Jurkat, Clone E6-1 (cell line): Measurements from ENCODE around the gene FAM236B. TPM values are rescaled to one million over a fixed set of nuclear protein-coding genes. Genes with fewer than 3 reads are reported as not detected.
"Not testable (repeated sequence)": the region's sequence is repeated elsewhere in the genome, so short reads cannot be mapped to it uniquely, and the experiment has no call there.

Source experiments
- DNase-seq: peaks from one replicate; pipeline ENCODE4 v3.0.0-alpha.2; 2011; ENCODE audit warnings: low read depth, low spot score
- H3K4me3 ChIP-seq: 2 replicates; pipeline ENCODE4 v1.5.1; 2011; ENCODE audit warnings: mild to moderate bottlenecking, low read length, control low read depth, moderate library complexity
- polyA plus RNA-seq: library from polyadenylated mRNA; unstranded; fragments of >200 nt; gene quantifications from one replicate; pipeline ENCODE4 v1.2.1, GENCODE V29; 2012; ENCODE audit warnings: missing spikeins; ENCODE audit not compliant: insufficient read length, insufficient read depth

The FAM236B gene
- polyA plus RNA-seq, result not detected

GRCh38 chrX:72782560-72782959, at the start of gene FAM236B:
TSS of gene FAM236B (minus strand) at chrX:72782660. CDS start at chrX:72782560, 100 bp downstream.
- not testable (repeated sequence) for DNase-seq, H3K4me3 ChIP-seq

- not testable (repeated sequence) for DNase-seq, H3K4me3 ChIP-seq
Measured at GRCh38 chrX:72830701-72831100, 48.2 kb upstream of the FAM236B start.

- H3K4me3 ChIP-seq, DNase-seq: not testable (repeated sequence)
Measured at GRCh38 chrX:72808110-72808509, 25.6 kb upstream of the FAM236B start, which contains the start of gene FAM236D. TSS of gene FAM236D (minus strand) at chrX:72808210. CDS start at chrX:72808110, 100 bp downstream.

- DNase-seq, result not testable (repeated sequence)
Measured at GRCh38 chrX:72790390-72790789, 7.9 kb upstream of the FAM236B start.

GRCh38 chrX:72788142-72788541, 5.7 kb upstream of the FAM236B start:
- not testable (repeated sequence) for H3K4me3 ChIP-seq, DNase-seq

More at GRCh38 chrX:72790390-72790789, 7.9 kb upstream of the FAM236B start:
- H3K4me3 ChIP-seq, result not testable (repeated sequence)

GRCh38 chrX:72783964-72784363, 1.5 kb upstream of the FAM236B start:
- H3K4me3 ChIP-seq, DNase-seq: not testable (repeated sequence)

GRCh38 chrX:72783365-72783936, 991 bp upstream of the FAM236B start:
- DNase-seq, result not testable (repeated sequence)

GRCh38 chrX:72778146-72778545, 4.3 kb downstream of the FAM236B start:
- H3K4me3 ChIP-seq, DNase-seq: not testable (repeated sequence)

More at GRCh38 chrX:72783365-72783936, 991 bp upstream of the FAM236B start:
- H3K4me3 ChIP-seq, result not testable (repeated sequence)

- H3K4me3 ChIP-seq, DNase-seq: not testable (repeated sequence)
Measured at GRCh38 chrX:72777467-72777790, 5.0 kb downstream of the FAM236B start.

- H3K4me3 ChIP-seq, DNase-seq: not testable (repeated sequence)
Measured at GRCh38 chrX:72776653-72777466, 5.6 kb downstream of the FAM236B start, which contains the start of gene DMRTC1B. TSS of gene DMRTC1B (plus strand) at chrX:72776890. CDS start at chrX:72845136, 68,246 bp downstream.

GRCh38 chrX:72760454-72760853, 22.0 kb downstream of the FAM236B start:
- not testable (repeated sequence) for DNase-seq

GRCh38 chrX:72748545-72748944, 33.9 kb downstream of the FAM236B start:
- DNase-seq, result not testable (repeated sequence)

More at GRCh38 chrX:72760454-72760853, 22.0 kb downstream of the FAM236B start:
- not testable (repeated sequence) for H3K4me3 ChIP-seq

GRCh38 chrX:72745546-72745945, 36.9 kb downstream of the FAM236B start:
- not testable (repeated sequence) for H3K4me3 ChIP-seq, DNase-seq

More at GRCh38 chrX:72748545-72748944, 33.9 kb downstream of the FAM236B start:
- H3K4me3 ChIP-seq, result not testable (repeated sequence)

- no peak for DNase-seq
Measured at GRCh38 chrX:72735561-72735960, 46.9 kb downstream of the FAM236B start.

GRCh38 chrX:72733636-72734035, 48.8 kb downstream of the FAM236B start:
- DNase-seq, H3K4me3 ChIP-seq: not testable (repeated sequence)

More at GRCh38 chrX:72735561-72735960, 46.9 kb downstream of the FAM236B start:
- no peak overlapping the region for H3K4me3 ChIP-seq
